Hepatocyte (in vitro differentiated cells): ENCODE measurements around the gene CDCP1. TPM values are rescaled to one million over a fixed set of nuclear protein-coding genes. Genes with fewer than 3 reads are reported as not detected.

Experiments used
- DNase-seq: peaks from one replicate; pipeline ENCODE4 v3.0.0-alpha.2; 2016; ENCODE audit warnings: low spot score
- H2AFZ ChIP-seq: fragments of 200-600 bp; sonication (generic); 2 replicates; pipeline ENCODE4 v1.6.0; 2016; ENCODE audit warnings: antibody characterized with exemption, mild to moderate bottlenecking
- H3K27ac ChIP-seq: fragments of 200-600 bp; sonication (generic); 2 replicates; pipeline ENCODE4 v1.5.1; 2016; ENCODE audit warnings: mild to moderate bottlenecking
- H3K27me3 ChIP-seq: fragments of 200-600 bp; sonication (generic); 2 replicates; pipeline ENCODE4 v1.6.1; 2016
- H3K36me3 ChIP-seq: fragments of 200-600 bp; sonication (generic); replicated peaks from 2 replicates; pipeline ENCODE4 v1.5.1; 2016; ENCODE audit warnings: low read depth; ENCODE audit not compliant: insufficient read depth
- H3K4me1 ChIP-seq: fragments of 200-600 bp; sonication (generic); 2 replicates; pipeline ENCODE4 v1.5.1; 2016; ENCODE audit warnings: mild to moderate bottlenecking, moderate library complexity; ENCODE audit not compliant: insufficient read depth
- H3K4me2 ChIP-seq: fragments of 200-600 bp; sonication (generic); 2 replicates; pipeline ENCODE4 v1.6.0; 2016
- H3K4me3 ChIP-seq: fragments of 200-600 bp; sonication (generic); 2 replicates; pipeline ENCODE4 v1.5.1; 2016; ENCODE audit warnings: mild to moderate bottlenecking
- H3K79me2 ChIP-seq: fragments of 200-600 bp; sonication (generic); 2 replicates; pipeline ENCODE4 v1.6.0; 2017; ENCODE audit warnings: mild to moderate bottlenecking
- H3K9me2 ChIP-seq: fragments of 200-600 bp; sonication (generic); replicated peaks from 2 replicates; pipeline ENCODE4 v1.6.0; 2017; ENCODE audit warnings: mild to moderate bottlenecking; ENCODE audit not compliant: insufficient read depth
- H3K9me3 ChIP-seq: fragments of 200-600 bp; sonication (generic); 2 replicates; pipeline ENCODE4 v1.5.1; 2016; ENCODE audit warnings: low read depth, mild to moderate bottlenecking
- H4K20me1 ChIP-seq: fragments of 200-600 bp; sonication (generic); 2 replicates; pipeline ENCODE4 v1.6.0; 2016; ENCODE audit warnings: mild to moderate bottlenecking; ENCODE audit not compliant: insufficient read depth, poor library complexity, severe bottlenecking
- CTCF ChIP-seq: fragments of 200-600 bp; sonication (generic); IDR thresholded peaks from 2 replicates; pipeline ENCODE4 v1.5.1; 2016; ENCODE audit warnings: antibody characterized with exemption, mild to moderate bottlenecking; ENCODE audit not compliant: poor library complexity
- EZH2 ChIP-seq: fragments of 200-600 bp; sonication (generic); IDR thresholded peaks from 2 replicates; pipeline ENCODE4 v1.6.1; 2016; ENCODE audit warnings: antibody characterized with exemption, mild to moderate bottlenecking, borderline replicate concordance
- EZH2phosphoT487 ChIP-seq: fragments of 200-600 bp; sonication (generic); IDR thresholded peaks from one replicate; pipeline ENCODE4 v1.6.1; 2018; ENCODE audit warnings: antibody characterized with exemption, mild to moderate bottlenecking, low read depth, moderate library complexity; ENCODE audit not compliant: unreplicated experiment, severe bottlenecking
- WGBS: methylation state at CpG from one replicate; pipeline ENCODE4 v1.1.6; 2016; ENCODE audit warnings: low lambda C conversion rate; ENCODE audit errors: missing lambda C conversion rate; 5-methylcytosine and 5-hydroxymethylcytosine counted together
- polyA plus RNA-seq: library from polyadenylated mRNA; unstranded; fragments of >200 nt; fragmentation: Nextera tagmentation; extraction: Ambion mirVana; gene quantifications from 2 replicates; pipeline ENCODE4 v1.2.1, GENCODE V29; 2016
- total RNA-seq: library from RNA; depleted of rRNA; stranded (reverse); fragments of >200 nt; gene quantifications from 2 replicates; pipeline ENCODE4 v1.2.3, GENCODE V29; 2014

CDCP1 gene
- total and polyA plus RNA-seq, 2 experiments from 2014 or later = 4.8 to 7.0 TPM

GRCh38 chr3:45103334-45103733 is 42.8 kb downstream of the CDCP1 start:
- no peaks in the 10 kb centered on the region for H3K79me2 ChIP-seq

GRCh38 chr3:45100981-45101407 is 45.2 kb downstream of the CDCP1 start:
- no peak overlapping the region for H3K4me2 ChIP-seq
- H3K4me1 ChIP-seq = no peaks in the 10 kb centered on the region
- TF ChIP-seq EZH2phosphoT487 (no peak), CTCF (no peak), EZH2 (no peak)
- H3K27ac ChIP-seq = peak overlapping the region; percentile 32
- no peaks in the 10 kb centered on the region for H4K20me1 ChIP-seq
- H3K4me3 ChIP-seq = no peak overlapping the region
- WGBS = 88% methylated on average over 3 of the region's 3 CpGs
- no peaks in the 10 kb centered on the region for H3K9me3 ChIP-seq
- no peaks in the 10 kb centered on the region for H3K27me3 ChIP-seq
- H3K79me2 ChIP-seq = no peaks in the 10 kb centered on the region
- H3K9me2 ChIP-seq = no peaks in the 10 kb centered on the region
- no peak overlapping the region for H2AFZ ChIP-seq
- no peaks in the 10 kb centered on the region for H3K36me3 ChIP-seq
- DNase-seq = peak; percentile 45

More at GRCh38 chr3:45103334-45103733, 42.8 kb downstream of the CDCP1 start:
- no peaks in the 10 kb centered on the region for H3K4me1 ChIP-seq
- H3K27me3 ChIP-seq = no peaks in the 10 kb centered on the region
- 92% methylated on average over 2 of the region's 2 CpGs for WGBS
- no peaks in the 10 kb centered on the region for H3K9me3 ChIP-seq
- H3K9me2 ChIP-seq = no peaks in the 10 kb centered on the region
- H3K27ac ChIP-seq = no peak overlapping the region
- no peak for DNase-seq
- H4K20me1 ChIP-seq = no peaks in the 10 kb centered on the region
- no peak overlapping the region for H3K4me3 ChIP-seq
- H3K4me2 ChIP-seq = no peak overlapping the region
- H2AFZ ChIP-seq = no peak overlapping the region
- no peaks in the 10 kb centered on the region for H3K36me3 ChIP-seq
- no peak for TF ChIP-seq EZH2
- TF ChIP-seq EZH2phosphoT487 = no peak
- TF ChIP-seq CTCF = no peak

GRCh38 chr3:45098310-45098709 is 47.9 kb downstream of the CDCP1 start:
- no peaks in the 10 kb centered on the region for H3K27me3 ChIP-seq
- no peaks in the 10 kb centered on the region for H3K36me3 ChIP-seq
- no peak overlapping the region for H3K27ac ChIP-seq
- no peak overlapping the region for H3K4me2 ChIP-seq
- H3K9me2 ChIP-seq = no peaks in the 10 kb centered on the region
- 93% methylated on average over 5 of the region's 5 CpGs for WGBS
- H2AFZ ChIP-seq = no peak overlapping the region
- H4K20me1 ChIP-seq = no peaks in the 10 kb centered on the region
- H3K9me3 ChIP-seq = no peaks in the 10 kb centered on the region
- DNase-seq = no peak
- peaks cover 7% of the 10 kb centered on the region for H3K4me1 ChIP-seq
- TF ChIP-seq CTCF = no peak
- TF ChIP-seq EZH2phosphoT487 = no peak
- no peak for TF ChIP-seq EZH2
- H3K79me2 ChIP-seq = no peaks in the 10 kb centered on the region
- no peak overlapping the region for H3K4me3 ChIP-seq
